ENCODE results near the gene SMAD6. TPM values are rescaled to one million over a fixed set of nuclear protein-coding genes. Genes with fewer than 3 reads are reported as not detected.
A peak's percentile ranks its signal among the peaks of the same experiment; 100 is the strongest.

Gene SMAD6
- total and polyA plus RNA-seq, 9 of the 15 experiments (the other 6 are each of a cell fraction or from before 2014, with no cell fraction given), result 0.10 to 15.5 (median 3.7) TPM

- H3K27ac ChIP-seq (ENCODE audit: extremely low read depth, low read depth, low read length), result no peak overlapping the region
- ATAC-seq, result no peak
- CTCF ChIA-PET (ENCODE audit: low intra/inter-chr PET ratio), result interaction anchor here (0.7 kb wide), 1 partner anchor 85 kb away, joined by 3 read pairs; no protein-coding TSS in a partner anchor
- no peak overlapping the region for H2AFZ ChIP-seq (ENCODE audit: low read depth, low read length)
- H3K9me1 ChIP-seq (ENCODE audit: control insufficient read depth, insufficient read depth, low read length), result no peaks in the 10 kb centered on the region
- no peak for DNase-seq (ENCODE audit: extremely low read depth in 1 of 4, low spot score in 3 of 4)
- H3K9me3 ChIP-seq (replicated peaks; ENCODE audit: control insufficient read depth, insufficient read depth, low read depth, low read length), result no peaks in the 10 kb centered on the region
- no TSS peak for BruUV-seq (replicated peaks)
- POLR2A ChIA-PET, result no interaction called here
- no peak overlapping the region for H3K4me2 ChIP-seq (ENCODE audit: insufficient read depth, low read length)
- peaks cover 66% of the 10 kb centered on the region for H3K36me3 ChIP-seq (ENCODE audit: control insufficient read depth, insufficient read depth, low read length)
- peaks cover 20 to 21% of the 10 kb centered on the region in 2 experiments; a peak in 4 of 5 replicates for H3K4me1 ChIP-seq (replicated peaks in 1 of 2; ENCODE audit: control insufficient read depth in 2 of 2, insufficient read depth in 2 of 2, low read length in 2 of 2)
- WGBS (ENCODE audit: insufficient coverage, low coverage, missing lambda C conversion rate), result 78% methylated on average over 6 of the region's 6 CpGs
- in situ Hi-C loops (cut with MboI), result no loop called here
- intact Hi-C loops (cut with micrococcal nuclease), result no loop called here
- H3K27me3 ChIP-seq (ENCODE audit: control insufficient read depth in 2 of 2, insufficient read depth in 2 of 2, low read length in 2 of 2), result no peaks in the 10 kb centered on the region
- TF ChIP-seq NFATC3 (IDR thresholded peaks at IDR 0.05) (no peak), MTF1 (CRISPR knock-in tag; IDR thresholded peaks at IDR 0.05; ENCODE audit: borderline replicate concordance) (no peak), SIN3A (IDR thresholded peaks at IDR 0.05; ENCODE audit: borderline replicate concordance in 2 of 2, control insufficient read depth in 1 of 2, low read depth in 2 of 2, low read length in 2 of 2) (no peak), ZFX (CRISPR knock-in tag; IDR thresholded peaks at IDR 0.05) (no peak), MBD2 (IDR thresholded peaks at IDR 0.05; ENCODE audit: borderline replicate concordance, low read depth) (no peak), NCOA6 (IDR thresholded peaks at IDR 0.05) (no peak), COPS2 (conservative IDR thresholded peaks at IDR 0.05) (no peak), ZNF584 (CRISPR knock-in tag; IDR thresholded peaks at IDR 0.05; ENCODE audit: low read depth) (no peak), CTCF (IDR thresholded peaks at IDR 0.05 in 2 of 3, conservative IDR thresholded peaks at IDR 0.05 in 1 of 3; ENCODE audit: insufficient read depth in 2 of 3, low read depth in 1 of 3, low read length in 3 of 3) (no peak), ZNF449 (CRISPR knock-in tag; IDR thresholded peaks at IDR 0.05) (no peak)
- TF ChIP-seq, protein P1, sequence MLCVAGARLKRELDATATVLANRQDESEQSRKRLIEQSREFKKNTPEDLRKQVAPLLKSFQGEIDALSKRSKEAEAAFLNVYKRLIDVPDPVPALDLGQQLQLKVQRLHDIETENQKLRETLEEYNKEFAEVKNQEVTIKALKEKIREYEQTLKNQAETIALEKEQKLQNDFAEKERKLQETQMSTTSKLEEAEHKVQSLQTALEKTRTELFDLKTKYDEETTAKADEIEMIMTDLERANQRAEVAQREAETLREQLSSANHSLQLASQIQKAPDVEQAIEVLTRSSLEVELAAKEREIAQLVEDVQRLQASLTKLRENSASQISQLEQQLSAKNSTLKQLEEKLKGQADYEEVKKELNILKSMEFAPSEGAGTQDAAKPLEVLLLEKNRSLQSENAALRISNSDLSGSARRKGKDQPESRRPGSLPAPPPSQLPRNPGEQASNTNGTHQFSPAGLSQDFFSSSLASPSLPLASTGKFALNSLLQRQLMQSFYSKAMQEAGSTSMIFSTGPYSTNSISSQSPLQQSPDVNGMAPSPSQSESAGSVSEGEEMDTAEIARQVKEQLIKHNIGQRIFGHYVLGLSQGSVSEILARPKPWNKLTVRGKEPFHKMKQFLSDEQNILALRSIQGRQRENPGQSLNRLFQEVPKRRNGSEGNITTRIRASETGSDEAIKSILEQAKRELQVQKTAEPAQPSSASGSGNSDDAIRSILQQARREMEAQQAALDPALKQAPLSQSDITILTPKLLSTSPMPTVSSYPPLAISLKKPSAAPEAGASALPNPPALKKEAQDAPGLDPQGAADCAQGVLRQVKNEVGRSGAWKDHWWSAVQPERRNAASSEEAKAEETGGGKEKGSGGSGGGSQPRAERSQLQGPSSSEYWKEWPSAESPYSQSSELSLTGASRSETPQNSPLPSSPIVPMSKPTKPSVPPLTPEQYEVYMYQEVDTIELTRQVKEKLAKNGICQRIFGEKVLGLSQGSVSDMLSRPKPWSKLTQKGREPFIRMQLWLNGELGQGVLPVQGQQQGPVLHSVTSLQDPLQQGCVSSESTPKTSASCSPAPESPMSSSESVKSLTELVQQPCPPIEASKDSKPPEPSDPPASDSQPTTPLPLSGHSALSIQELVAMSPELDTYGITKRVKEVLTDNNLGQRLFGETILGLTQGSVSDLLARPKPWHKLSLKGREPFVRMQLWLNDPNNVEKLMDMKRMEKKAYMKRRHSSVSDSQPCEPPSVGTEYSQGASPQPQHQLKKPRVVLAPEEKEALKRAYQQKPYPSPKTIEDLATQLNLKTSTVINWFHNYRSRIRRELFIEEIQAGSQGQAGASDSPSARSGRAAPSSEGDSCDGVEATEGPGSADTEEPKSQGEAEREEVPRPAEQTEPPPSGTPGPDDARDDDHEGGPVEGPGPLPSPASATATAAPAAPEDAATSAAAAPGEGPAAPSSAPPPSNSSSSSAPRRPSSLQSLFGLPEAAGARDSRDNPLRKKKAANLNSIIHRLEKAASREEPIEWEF (CRISPR knock-in tag; IDR thresholded peaks at IDR 0.05), result no peak
- H3K9ac ChIP-seq (ENCODE audit: insufficient read depth in 1 of 2, low read depth in 2 of 2, low read length in 2 of 2), result peak overlapping the region in 1 of 2 experiments; percentile 53; a peak in 1 of 4 replicates
- H3K4me3 ChIP-seq, result no peak overlapping the region
- FAIRE-seq, result no peak
- peaks cover 17% of the 10 kb centered on the region for H3K79me2 ChIP-seq (ENCODE audit: control insufficient read depth, insufficient read depth, low read length)
- H4K20me1 ChIP-seq (replicated peaks; ENCODE audit: control insufficient read depth, insufficient read depth, low read length), result peaks cover 8% of the 10 kb centered on the region; the same call in 1 of the 2 replicates
These were observed 13.2 kb downstream of the SMAD6 start for GRCh38 chr15:66715181-66715624.

All from K562 (cell line).